GM19239 (cell line): ENCODE measurements around the gene PAPPA2.
"Not testable (repeated sequence)": the region's sequence is repeated elsewhere in the genome, so short reads cannot be mapped to it uniquely, and the experiment has no call there.

Experiments used
- DNase-seq: peaks from one replicate; pipeline ENCODE4 v3.0.0; 2011; ENCODE audit warnings: low spot score; ENCODE audit not compliant: insufficient read length
- FAIRE-seq: peaks from 2 replicates; lab custom pipeline; 2011; peaks lifted over from hg19 to GRCh38; lab: Jason Lieb, UNC

PAPPA2 gene

DNA sequence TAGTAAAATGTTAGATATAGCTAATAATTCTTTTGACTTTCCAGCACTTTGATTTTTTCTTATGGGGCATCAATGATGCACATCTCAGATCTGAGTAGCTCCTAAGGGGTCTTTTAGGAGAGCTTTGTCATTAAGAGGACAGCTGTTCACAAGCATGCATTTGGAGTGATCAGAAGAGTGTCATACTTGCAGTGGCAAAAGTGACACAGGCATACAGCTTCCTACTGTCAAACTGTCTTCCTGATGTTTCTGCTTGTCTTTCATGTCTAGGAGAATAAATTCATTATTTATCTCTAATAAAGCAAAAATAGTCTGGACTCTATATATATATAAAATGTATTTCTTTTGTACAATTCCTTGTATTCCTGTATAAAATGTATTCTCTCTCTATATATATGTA lies 273.0 kb downstream of the PAPPA2 start:
- FAIRE-seq, result no peak

DNA sequence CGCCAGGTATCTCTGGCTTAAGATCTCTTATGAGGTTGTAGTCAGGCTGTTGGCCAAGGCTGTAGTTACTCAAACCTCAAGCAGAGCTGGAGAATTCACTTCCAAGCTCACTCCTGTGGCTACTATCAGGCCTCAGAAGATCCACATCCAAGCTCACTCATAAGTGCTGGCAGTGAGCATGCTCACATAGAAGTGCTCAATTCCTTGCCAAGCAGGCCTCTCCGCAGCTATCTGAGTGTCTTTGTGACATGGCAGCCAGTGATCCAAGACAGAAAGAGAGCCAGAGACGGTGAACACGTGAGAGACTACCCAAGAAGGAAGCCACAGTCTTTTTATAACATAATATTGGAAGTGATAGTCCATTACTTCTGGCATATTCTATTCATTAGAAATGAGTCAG lies 278.2 kb downstream of the PAPPA2 start:
- no peak for FAIRE-seq
- DNase-seq, result no peak

More for the DNA sequence above, 273.0 kb downstream of the PAPPA2 start:
- no peak for DNase-seq

DNA sequence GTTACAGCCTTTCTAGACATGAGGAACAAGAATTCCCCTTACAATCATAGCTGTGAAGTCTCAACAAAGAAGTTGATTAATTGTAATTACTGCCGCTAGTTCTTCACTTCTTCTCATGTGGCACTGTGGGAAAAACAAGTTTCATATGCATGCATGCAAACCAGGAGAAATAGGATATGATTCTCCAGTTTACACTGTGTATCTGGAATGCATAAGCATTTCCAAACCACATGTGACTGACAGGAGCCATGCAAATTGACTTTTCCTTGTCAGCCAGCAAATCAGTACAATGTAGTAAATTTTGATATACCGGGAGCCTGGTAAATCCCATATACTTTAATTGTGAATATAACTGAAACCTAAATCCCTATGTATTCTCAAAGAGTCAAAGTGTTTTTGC lies 279.3 kb downstream of the PAPPA2 start:
- FAIRE-seq, result no peak
- DNase-seq, result no peak

DNA sequence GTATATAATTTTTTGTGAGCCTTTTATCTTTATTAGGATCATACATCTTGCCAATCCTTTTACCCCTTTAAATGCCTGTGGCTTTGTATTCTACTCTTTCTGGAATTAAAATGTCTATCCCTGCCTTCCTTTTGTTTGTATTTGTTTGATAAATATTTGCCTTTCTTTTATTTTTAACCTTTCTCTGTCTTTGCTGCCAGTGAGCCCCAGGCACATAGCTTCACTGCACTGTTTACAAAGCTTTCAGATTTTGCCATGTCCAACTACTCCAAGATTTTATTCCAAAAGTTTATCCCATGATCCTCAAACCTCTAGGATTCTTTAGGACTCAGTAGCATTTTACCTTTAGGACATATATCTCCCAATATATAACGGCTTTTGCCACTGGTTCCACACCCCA lies 281.2 kb downstream of the PAPPA2 start:
- DNase-seq (no peak), FAIRE-seq (no peak)

DNA sequence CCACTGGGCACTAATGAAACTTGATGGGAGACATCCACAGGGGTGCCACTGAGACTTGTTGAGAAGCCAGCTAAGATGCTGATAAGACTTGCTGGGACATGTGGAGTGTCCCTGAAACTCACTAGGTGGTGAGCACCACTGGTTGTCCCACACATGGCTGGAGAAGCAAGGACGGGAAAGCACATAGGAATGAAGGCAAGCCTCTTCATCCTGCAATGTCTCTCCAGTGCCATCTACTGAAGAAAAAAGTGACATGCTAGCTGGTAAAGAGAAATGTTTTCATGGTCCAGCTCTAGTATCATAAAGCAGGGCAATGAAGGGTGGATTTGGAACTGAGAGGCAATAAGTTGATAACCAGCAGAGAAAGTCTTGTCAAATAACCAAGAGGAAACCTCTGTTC lies 283.0 kb downstream of the PAPPA2 start:
- FAIRE-seq (no peak), DNase-seq (no peak)

DNA sequence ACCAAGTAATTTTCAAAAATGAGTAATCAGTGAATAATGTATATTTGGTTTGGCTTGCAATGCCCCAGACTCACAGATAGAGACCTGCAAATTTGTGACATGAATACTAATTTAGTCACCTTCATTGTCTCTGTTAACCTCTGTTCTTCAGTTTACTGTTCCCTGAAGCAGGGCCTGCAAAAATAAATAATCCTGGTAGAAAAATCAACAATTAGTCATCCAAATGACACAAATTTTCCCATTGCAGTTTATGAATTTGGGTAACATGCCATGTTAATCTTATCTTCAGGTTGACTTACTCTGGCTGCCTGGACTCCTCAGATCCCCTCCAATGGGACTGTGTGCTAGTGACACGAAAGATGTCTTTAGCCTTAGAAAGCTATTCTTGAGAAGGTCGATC lies 289.5 kb downstream of the PAPPA2 start:
- FAIRE-seq (no peak), DNase-seq (no peak)

DNA sequence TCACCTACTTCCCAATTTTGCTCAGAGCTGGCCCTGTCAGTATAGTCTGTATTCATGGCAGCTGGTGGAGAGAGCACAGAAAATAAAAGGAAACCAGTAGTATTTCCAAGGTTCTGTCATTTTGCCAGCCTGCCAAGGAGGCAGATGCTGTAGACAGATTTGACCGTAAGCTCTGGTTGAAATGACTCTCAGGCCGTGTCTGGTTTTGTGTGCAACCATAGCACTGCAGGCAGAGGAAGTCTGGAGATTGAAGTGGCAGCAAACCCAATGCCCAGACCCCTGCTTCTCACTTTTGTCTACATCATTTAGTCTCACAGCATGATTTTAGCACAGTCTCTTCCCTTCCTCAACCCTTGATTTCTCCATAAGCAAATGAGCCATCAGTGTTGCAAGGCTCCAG lies 291.7 kb downstream of the PAPPA2 start:
- DNase-seq (no peak), FAIRE-seq (no peak)

DNA sequence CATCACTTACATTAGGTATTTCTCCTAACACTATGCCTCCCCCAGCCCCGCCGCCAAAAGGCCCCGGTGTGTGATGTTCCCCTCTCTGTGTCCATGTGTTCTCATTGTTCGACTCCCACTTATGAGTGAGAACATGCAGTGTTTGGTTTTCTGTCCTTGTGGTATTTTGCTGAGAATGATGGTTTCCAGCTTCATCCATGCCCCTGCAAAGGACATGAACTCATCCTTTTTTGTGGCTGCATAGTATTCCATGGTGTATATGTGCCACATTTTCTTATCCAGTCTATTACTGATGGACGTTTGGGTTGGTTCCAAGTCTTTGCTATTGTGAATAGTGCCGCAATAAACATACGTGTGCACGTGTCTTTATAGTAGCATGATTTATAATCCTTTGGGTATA lies 293.8 kb downstream of the PAPPA2 start:
- not testable (repeated sequence) for FAIRE-seq, DNase-seq

DNA sequence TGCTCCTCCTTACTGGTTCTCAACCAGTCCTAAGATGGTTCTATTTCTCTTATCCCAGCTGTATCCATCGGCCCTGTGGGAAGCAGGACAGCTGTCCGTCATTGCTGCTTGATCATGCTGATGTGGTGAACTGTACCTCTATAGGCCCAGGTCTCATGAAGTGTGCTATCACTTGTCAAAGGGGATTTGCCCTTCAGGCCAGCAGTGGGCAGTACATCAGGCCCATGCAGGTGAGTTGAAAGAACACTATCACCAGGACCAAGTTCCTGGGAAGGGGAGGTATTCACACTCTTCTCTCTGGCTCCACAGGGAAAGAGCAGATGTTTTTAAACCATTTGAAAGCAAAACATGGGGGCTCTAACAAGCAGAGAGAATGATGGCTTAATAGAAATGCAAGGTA lies 302.6 kb downstream of the PAPPA2 start:
- DNase-seq (no peak), FAIRE-seq (no peak)

DNA sequence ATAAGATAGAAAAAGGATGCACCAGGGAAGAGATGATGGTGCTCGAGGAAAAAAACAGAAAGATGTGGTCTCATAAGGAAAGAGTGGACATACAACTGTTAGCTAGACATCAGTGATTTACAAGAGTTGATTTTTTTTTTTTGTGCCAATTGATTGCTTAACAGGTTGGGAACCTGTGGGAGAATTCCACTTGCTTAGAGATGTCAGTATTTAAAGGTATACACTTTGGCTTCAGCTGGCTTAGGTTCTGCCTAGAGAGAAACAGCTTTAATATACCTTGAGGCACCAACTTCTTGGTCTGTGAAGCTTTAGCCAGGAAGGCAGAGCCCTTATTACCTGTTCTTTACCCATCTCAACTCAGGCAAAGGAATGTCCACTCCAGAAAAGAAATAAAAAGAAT lies 303.8 kb downstream of the PAPPA2 start:
- FAIRE-seq (no peak), DNase-seq (no peak)

DNA sequence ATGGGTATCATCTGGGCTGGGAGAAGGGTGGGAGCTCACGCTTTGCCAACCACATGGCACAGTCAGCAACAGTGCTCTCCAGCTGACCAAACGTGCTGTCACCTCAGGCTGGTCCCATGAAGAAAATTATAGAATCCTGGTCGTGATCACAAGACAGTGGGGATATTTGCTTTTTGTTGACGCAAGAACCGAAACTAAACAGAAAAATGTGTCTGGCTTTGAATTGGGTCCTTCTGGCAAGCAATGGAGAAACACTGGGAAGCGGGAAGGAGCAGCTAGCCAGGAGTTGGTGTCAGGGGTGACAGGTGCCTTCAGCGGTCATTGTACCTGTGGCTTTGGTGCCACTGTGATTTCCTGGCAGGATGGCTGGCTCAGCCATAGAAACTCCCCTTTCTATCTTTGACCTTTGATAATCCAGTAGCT lies 304.8 kb downstream of the PAPPA2 start:
- FAIRE-seq, result no peak
- DNase-seq, result no peak

DNA sequence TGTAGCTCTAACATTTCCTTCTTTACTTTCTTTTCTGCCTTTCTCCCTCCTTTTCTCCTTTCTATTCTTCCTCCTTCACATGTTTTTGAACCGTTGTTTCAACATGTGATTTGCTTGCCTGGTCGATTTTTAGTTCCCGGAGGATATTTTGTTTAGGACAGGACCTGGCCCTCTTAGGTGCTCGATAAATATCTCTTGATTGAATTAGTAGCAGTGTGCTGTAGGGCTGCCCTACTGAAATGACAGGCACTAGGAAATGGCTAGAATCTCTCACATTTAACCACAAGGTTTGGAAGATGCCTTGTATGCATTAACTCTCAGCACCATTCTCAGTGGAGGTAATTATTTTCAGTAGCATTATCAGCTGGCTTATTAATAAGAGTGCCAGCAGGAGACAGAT lies 305.6 kb downstream of the PAPPA2 start:
- no peak for DNase-seq
- FAIRE-seq, result no peak

DNA sequence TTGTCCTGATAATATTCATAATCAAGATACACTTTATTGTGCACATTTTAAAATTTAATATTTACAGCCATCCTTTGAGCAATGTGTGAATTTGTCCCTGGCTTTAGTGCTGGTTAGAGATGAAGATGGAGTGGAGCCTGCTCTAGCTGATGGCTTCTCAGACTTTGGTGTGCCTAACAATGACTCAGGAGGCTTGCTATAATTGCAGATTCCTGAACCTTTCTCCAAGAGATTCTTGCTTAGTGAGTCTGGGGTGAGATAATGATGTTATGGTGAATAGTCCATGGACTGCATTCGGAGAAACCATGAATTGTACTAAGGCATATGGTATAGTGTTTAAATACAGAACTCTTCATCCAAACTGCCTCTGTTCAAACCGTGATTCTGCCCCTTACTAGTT lies 307.1 kb downstream of the PAPPA2 start:
- DNase-seq, result no peak
- no peak for FAIRE-seq

DNA sequence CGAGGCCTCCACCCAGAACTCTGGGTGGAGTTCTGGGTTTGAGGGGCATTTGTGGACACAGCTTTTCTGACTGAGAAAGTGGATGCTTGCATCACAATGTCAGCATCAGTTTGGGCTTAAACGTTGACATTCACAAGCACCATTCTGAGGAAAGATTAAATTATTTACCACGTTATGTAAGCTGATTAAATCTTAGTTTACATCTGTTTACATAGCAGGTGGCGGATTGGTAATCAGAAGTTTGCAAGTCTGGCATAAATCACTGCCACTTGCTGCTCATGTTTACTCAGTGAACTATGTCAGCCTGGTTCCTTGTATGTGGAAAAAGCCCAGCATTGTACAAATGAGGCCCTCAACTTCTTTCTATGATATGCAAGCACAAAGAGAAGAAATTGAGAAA lies 310.1 kb downstream of the PAPPA2 start:
- no peak for DNase-seq
- no peak for FAIRE-seq

DNA sequence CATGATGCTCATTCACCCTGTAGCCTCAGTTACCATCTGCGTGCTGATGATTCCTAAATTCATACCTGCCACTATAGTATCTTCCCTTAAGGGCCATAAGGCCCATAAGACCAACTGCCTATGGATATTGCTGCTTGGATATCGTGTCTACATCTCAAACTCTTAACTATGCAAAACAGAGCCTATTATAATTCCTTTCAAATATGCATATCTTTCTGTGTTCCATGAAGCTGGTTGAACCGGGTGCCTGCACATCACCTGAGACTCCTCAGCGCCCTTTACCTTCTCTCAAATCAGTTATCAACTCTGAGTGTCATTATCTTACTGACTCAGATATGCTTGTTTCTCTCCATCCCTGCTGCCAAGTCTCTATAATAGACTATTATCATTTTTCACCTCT lies 311.2 kb downstream of the PAPPA2 start:
- no peak for DNase-seq
- FAIRE-seq, result no peak

DNA sequence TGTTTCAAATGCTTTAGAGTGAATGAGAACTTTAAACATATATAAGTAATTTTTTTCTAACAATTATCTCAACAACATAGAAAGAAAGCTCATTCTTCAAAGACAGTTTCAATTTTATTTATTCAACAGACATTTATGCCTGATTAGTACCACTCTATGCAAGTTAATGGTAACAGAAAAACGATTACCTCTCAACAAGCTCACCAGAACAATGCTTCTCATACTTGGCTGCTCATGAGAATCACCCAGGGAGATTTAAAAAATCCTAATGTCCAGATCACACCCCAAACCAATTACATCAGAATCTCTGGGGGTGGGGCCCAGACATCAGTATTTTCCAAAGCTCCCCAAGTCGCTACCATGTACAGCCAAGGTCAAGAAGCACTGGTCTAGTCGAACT lies 312.4 kb downstream of the PAPPA2 start:
- no peak for DNase-seq
- FAIRE-seq, result no peak

DNA sequence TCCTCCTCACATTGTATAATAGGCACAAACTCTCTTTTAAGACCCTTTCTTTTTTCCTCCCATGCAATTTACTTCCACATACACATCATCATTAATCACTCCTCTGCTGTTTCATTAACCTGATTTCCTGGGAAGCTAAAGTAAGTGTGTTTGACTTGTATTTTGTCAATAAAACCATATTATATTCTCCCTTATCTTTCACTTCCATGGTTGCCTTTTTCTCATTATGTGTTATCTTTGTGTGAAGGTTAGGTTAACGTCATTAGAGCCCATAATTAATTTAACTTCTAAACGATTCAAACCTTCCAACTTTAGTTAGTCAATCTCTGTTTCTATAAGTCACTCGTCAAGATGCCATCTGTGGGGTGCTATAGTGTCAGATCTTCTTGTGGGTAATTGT lies 313.0 kb downstream of the PAPPA2 start:
- DNase-seq (no peak), FAIRE-seq (no peak)

DNA sequence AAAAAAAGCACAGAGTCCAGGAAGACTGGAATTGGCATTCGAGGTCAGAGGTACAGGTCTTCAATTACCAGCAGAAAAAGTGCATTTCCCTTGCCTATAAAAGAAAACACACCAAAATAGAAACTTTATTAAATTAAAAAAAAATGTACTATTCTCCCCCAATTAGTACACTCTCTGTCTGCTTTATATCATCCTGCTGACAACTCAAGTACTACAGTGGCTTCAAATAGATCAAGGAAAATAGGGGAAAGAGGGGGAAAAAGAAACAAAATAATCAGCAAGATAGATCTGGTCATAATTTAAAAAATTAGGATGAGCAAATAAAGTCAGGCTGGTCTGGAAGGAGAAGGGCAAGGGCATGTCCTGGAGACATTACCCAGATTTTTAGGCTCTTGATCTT lies 315.1 kb downstream of the PAPPA2 start:
- DNase-seq (no peak), FAIRE-seq (no peak)

DNA sequence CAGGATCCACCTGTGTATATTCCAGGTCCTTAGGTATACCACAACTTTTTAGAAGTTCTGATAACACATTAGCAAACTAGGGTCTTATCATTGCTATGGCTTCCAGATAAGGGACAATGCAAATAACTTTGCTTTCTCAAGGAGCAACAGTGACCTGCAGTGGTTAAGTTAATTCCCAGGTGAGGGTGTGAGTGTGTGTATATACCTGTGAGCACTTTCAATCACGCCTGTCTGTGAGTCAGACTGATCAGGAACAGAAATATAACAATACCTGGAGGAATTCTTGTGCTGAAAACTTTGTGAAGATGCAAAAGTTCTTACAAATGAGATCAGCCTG lies 317.0 kb downstream of the PAPPA2 start:
- FAIRE-seq, result no peak
- DNase-seq, result no peak

DNA sequence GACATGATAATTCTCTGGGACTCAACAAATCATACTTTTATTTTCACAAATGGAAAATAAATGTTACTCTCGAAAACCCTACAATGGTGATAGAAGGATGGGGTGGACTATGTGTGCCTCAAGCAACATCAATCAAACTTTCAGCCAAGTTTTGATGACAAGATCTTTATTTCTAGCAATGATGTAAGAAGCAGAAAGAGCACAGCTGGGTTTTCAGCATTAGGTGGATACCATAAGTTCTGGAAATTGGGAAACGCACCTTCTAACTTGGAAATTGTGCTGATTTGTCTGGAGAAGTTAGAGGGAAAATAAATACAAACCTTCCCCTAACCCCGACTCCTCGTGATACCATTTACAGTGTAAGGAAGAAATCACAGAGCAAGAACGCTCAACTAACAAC lies 320.3 kb downstream of the PAPPA2 start:
- DNase-seq, result no peak

DNA sequence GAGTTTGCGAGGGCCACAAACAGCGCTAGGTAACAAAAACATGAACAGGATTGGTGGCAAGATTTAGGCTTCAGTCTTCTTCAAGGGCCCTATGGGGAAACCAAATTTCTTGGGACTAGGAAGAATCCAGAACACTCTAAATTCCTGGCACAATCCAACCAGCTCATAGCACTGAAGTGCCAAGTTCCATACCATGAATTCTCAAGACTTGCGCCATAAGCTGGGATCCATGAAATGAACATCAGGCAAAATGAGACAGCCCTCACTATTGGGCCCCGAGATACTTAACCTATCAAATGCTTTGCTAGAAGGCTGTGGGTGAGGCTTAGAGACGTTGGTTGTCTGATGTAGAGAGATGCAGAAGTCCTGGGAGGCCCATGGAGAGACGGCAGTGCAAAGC lies 322.1 kb downstream of the PAPPA2 start:
- FAIRE-seq (no peak), DNase-seq (no peak)

More for the DNA sequence above, 320.3 kb downstream of the PAPPA2 start:
- no peak for FAIRE-seq

DNA sequence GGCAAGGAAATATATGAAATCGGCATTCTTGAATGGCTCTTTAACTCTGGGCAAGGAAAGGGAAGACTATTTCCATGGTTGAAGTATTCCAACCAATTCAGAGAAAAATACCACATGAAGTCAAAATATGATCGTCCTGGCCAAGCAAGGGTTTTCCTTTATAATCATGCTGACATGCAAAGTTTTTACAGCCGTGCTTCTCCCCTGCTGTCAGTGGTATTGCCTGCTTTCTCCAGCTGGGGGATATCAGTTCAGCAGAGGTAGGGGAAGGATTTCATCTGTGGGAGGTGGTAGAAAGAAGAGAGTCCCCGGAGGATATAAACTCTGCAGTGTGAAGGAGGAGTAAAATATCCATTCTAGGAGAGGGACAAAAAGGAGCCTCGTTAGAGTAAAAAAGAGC lies 322.8 kb downstream of the PAPPA2 start:
- no peak for DNase-seq
- no peak for FAIRE-seq

DNA sequence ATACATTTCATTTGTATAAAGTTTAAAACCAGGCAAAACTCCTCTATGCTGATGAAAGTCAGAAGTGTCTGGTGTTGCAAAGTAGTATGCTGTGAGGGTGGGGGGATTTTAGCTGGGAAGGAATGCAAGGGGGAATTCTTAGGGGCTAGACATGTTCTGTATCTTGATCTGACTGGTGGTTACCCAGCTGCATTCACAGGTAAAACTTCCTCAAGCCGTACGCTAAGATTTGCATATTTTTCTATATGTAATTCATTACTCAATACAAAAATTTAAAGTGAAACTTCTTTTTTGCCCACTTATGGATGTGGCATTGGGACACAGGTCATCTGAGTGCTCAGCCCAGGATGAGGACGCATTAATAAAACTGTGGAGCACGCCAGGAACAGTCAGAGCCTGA lies 323.3 kb downstream of the PAPPA2 start:
- no peak for DNase-seq
- no peak for FAIRE-seq
